B cell (primary cell): ENCODE measurements around the gene ZNF132. TPM values are rescaled to one million over a fixed set of nuclear protein-coding genes. Genes with fewer than 3 reads are reported as not detected.

Experiments
- ATAC-seq: fragments of 200-7000 bp; cut with Tn5 transposase; one replicate; pipeline ENCODE4 v1.10.0; 2021; ENCODE audit warnings: low read depth, mild to moderate bottlenecking, moderate number of reproducible peaks, moderate library complexity
- CTCF ChIA-PET: fragments of 350-600 bp; sonication (Branson Sonifier 250); formaldehyde crosslinking; loops from one replicate; lab custom pipeline; 2021; ENCODE audit warnings: antibody characterized with exemption, inconsistent platforms; lab: Charles Lee
- POLR2A ChIA-PET: fragments of 350-600 bp; sonication (Branson Sonifier 250); formaldehyde crosslinking; loops from one replicate; lab custom pipeline; 2021; ENCODE audit warnings: antibody characterized with exemption; lab: Charles Lee
- DNase-seq: peaks from one replicate; pipeline ENCODE4 v3.0.0; 2013
- H2AFZ ChIP-seq: 2 replicates; pipeline ENCODE4 v1.6.1; 2012; ENCODE audit warnings: mild to moderate bottlenecking, low read depth, low read length; ENCODE audit not compliant: insufficient read depth, poor library complexity, severe bottlenecking
- H3K27ac ChIP-seq, 2 donors: 1 replicate in 1 of 2; 2 replicates in 1 of 2; pipeline ENCODE4 v1.5.1; 2012 to 2013; ENCODE audit warnings: low read length in 2 of 2, mild to moderate bottlenecking in 2 of 2, moderate library complexity in 1 of 2
- H3K27me3 ChIP-seq, 4 experiments: fragments of 200-600 bp in 1 of 4; sonication (generic) in 1 of 4; replicated peaks in 1 of 4; 1 replicate in 2 of 4; 2 replicates in 2 of 4; pipeline versions ENCODE4 v1.6.1 to v1.7.0; 2013 to 2016; ENCODE audit warnings: low read length in 3 of 4, mild to moderate bottlenecking in 2 of 4, mixed read lengths in 1 of 4, moderate library complexity in 1 of 4; ENCODE audit not compliant: insufficient read depth in 4 of 4, control insufficient read depth in 3 of 4; ENCODE audit errors: control extremely low read depth in 1 of 4
- H3K36me3 ChIP-seq, 2 experiments: replicated peaks in 1 of 2; 1 replicate in 1 of 2; 2 replicates in 1 of 2; pipeline versions ENCODE4 v1.6.1 to v1.7.1; 2013; ENCODE audit warnings: low read length in 1 of 2; ENCODE audit not compliant: insufficient read depth in 2 of 2, control insufficient read depth in 1 of 2; ENCODE audit errors: control extremely low read depth in 1 of 2, extremely low read depth in 1 of 2
- H3K4me1 ChIP-seq, 2 donors: fragments of 200-600 bp in 1 of 2; sonication (generic) in 1 of 2; 1 replicate in 1 of 2; 2 replicates in 1 of 2; pipeline versions ENCODE4 v1.5.1 to v1.6.1; 2013 to 2017; ENCODE audit warnings: low read length in 2 of 2; ENCODE audit not compliant: control insufficient read depth in 2 of 2, insufficient read depth in 2 of 2
- H3K4me2 ChIP-seq: replicated peaks from 2 replicates; pipeline ENCODE3; 2012; ENCODE audit warnings: mild to moderate bottlenecking, low read depth, low read length; ENCODE audit not compliant: poor library complexity, severe bottlenecking
- H3K4me3 ChIP-seq, 5 experiments: fragments of 200-600 bp in 1 of 5; sonication (generic) in 1 of 5; 1 replicate in 3 of 5; 2 replicates in 2 of 5; pipeline versions ENCODE4 v1.5.1 to v1.7.0; 2011 to 2016; ENCODE audit warnings: low read length in 4 of 5, mild to moderate bottlenecking in 4 of 5, low read depth in 2 of 5, control low read depth in 1 of 5, moderate library complexity in 1 of 5; ENCODE audit not compliant: insufficient read depth in 1 of 5; ENCODE audit errors: control extremely low read depth in 1 of 5, extremely low read depth in 1 of 5
- H3K79me2 ChIP-seq: fragments of 200-600 bp; sonication (generic); one replicate; pipeline ENCODE4 v1.6.0; 2016; ENCODE audit warnings: low read length; ENCODE audit not compliant: control insufficient read depth, insufficient read depth
- H3K9ac ChIP-seq: fragments of 200-600 bp; sonication (generic); 2 replicates; pipeline ENCODE4 v1.6.1; 2017; ENCODE audit warnings: mild to moderate bottlenecking, low read length, moderate library complexity
- H3K9me3 ChIP-seq, 3 donors: one replicate each; pipeline versions ENCODE4 v1.6.1 to v1.7.1; 2013; ENCODE audit warnings: low read length in 2 of 3; ENCODE audit not compliant: control insufficient read depth in 2 of 3, insufficient read depth in 1 of 3; ENCODE audit errors: control extremely low read depth in 1 of 3
- H4K20me1 ChIP-seq: 2 replicates; pipeline ENCODE4 v1.6.0; 2012; ENCODE audit warnings: mild to moderate bottlenecking, low read length; ENCODE audit not compliant: insufficient read depth, control insufficient read depth, poor library complexity, severe bottlenecking
- H3K27ac Mint-ChIP-seq: one replicate; pipeline ENCODE4 v1.8.0; 2021; ENCODE audit warnings: mixed read lengths
- H3K27me3 Mint-ChIP-seq: one replicate; pipeline ENCODE4 v1.8.0; 2021; ENCODE audit warnings: mixed read lengths
- H3K4me1 Mint-ChIP-seq: one replicate; pipeline ENCODE4 v1.8.0; 2021; ENCODE audit warnings: mixed read lengths
- H3K4me3 Mint-ChIP-seq: one replicate; pipeline ENCODE4 v1.8.0; 2021; ENCODE audit warnings: mixed read lengths
- H3K9me3 Mint-ChIP-seq: one replicate; pipeline ENCODE4 v1.8.0; 2022; ENCODE audit warnings: mixed read lengths; ENCODE audit not compliant: insufficient read depth
- EZH2 ChIP-seq: IDR thresholded peaks from 2 replicates; pipeline ENCODE4 v1.6.1; 2012; ENCODE audit warnings: borderline replicate concordance, low read depth, mild to moderate bottlenecking, moderate library complexity, low read length; ENCODE audit not compliant: insufficient read depth, poor library complexity, severe bottlenecking
- WGBS: methylation state at CpG from one replicate; pipeline ENCODE4 v1.1.5; 2013; ENCODE audit warnings: missing lambda C conversion rate; ENCODE audit not compliant: insufficient coverage; 5-methylcytosine and 5-hydroxymethylcytosine counted together
- intact Hi-C: fragments of 100-400 bp; cut with micrococcal nuclease; formaldehyde crosslinking; loops from one replicate; pipeline ENCODE4 v1.10.0; 2022
- polyA plus RNA-seq: library from polyadenylated mRNA; depleted of rRNA; stranded (reverse); fragments of >200 nt; gene quantifications from 2 replicates; pipeline ENCODE4 v1.2.3, GENCODE V29; 2012
- total RNA-seq, 2 donors: library from RNA; stranded (reverse); fragments of 120-200 nt in 1 of 2; gene quantifications; 1 replicate in 1 of 2; 2 replicates in 1 of 2; pipeline versions ENCODE4 v1.2.3 to v1.2.4, GENCODE V29; 2013 to 2022
- TF ChIP-seq, protein P1 (sequence below): fragments of 200-600 bp; IDR thresholded peaks from one replicate; pipeline ENCODE4 v1.8.0; 2022; ENCODE audit warnings: antibody characterized with exemption, mild to moderate bottlenecking

The ZNF132 gene
- total and polyA plus RNA-seq, 2 donors (not counting 1 experiment from before 2014, with no cell fraction given) = 1.6 to 14.7 TPM

GRCh38 chr19:58479736-58480480, 40.0 kb upstream of the ZNF132 start:
- Histone ChIP-seq H3K27ac (no peak overlapping the region), H3K9me3 (no peaks in the 10 kb centered on the region), H3K9ac (no peak overlapping the region), H3K4me1 (peaks cover 12 to 16% of the 10 kb centered on the region in 2 donors), H3K79me2 (no peaks in the 10 kb centered on the region), H3K36me3 (peaks cover 0 to 2% of the 10 kb centered on the region in 2 experiments), H3K4me2 (no peak overlapping the region), H2AFZ (no peak overlapping the region), H4K20me1 (no peaks in the 10 kb centered on the region), H3K27me3 (no peaks in the 10 kb centered on the region), H3K4me3 (no peak overlapping the region)
- Mint-ChIP-seq H3K4me3 (no peak overlapping the region), H3K4me1 (peaks cover 18% of the 10 kb centered on the region), H3K9me3 (no peaks in the 10 kb centered on the region), H3K27ac (no peak overlapping the region), H3K27me3 (no peaks in the 10 kb centered on the region)
- ChIA-PET POLR2A (no interaction called here), CTCF (no interaction called here)
- ATAC-seq (no peak), DNase-seq (no peak)
- 91% methylated on average over 24 of the region's 28 CpGs for WGBS
- intact Hi-C loops = loop anchor here (5.0 kb wide), 1 partner anchor 118 kb away; the partner anchor contains the start of gene ZNF497
- TF ChIP-seq, protein P1, sequence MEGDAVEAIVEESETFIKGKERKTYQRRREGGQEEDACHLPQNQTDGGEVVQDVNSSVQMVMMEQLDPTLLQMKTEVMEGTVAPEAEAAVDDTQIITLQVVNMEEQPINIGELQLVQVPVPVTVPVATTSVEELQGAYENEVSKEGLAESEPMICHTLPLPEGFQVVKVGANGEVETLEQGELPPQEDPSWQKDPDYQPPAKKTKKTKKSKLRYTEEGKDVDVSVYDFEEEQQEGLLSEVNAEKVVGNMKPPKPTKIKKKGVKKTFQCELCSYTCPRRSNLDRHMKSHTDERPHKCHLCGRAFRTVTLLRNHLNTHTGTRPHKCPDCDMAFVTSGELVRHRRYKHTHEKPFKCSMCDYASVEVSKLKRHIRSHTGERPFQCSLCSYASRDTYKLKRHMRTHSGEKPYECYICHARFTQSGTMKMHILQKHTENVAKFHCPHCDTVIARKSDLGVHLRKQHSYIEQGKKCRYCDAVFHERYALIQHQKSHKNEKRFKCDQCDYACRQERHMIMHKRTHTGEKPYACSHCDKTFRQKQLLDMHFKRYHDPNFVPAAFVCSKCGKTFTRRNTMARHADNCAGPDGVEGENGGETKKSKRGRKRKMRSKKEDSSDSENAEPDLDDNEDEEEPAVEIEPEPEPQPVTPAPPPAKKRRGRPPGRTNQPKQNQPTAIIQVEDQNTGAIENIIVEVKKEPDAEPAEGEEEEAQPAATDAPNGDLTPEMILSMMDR = no peak
- TF ChIP-seq EZH2 = no peak

DNA sequence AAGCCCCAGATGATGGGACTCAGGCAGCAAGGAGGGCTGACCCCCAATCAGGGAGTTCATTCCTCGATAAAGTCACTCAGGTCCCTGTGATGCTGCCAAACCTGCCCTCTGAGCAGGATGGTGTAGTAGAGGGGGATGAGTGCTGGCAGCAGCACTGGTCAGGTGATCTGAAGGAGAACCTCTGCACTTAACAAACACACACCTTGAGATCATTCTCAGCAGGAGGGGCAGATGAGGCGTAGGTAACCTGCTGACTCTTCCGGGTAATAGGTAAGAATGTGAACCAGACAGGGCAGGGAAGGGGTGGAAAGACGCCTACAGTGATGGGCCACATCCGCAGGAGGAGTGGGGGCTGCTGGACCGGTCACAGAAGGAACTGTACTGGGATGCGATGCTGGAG, 39.4 kb upstream of the ZNF132 start:
- CTCF ChIA-PET = no interaction called here
- Histone ChIP-seq H3K4me1 (peaks cover 14 to 18% of the 10 kb centered on the region in 2 donors), H4K20me1 (no peaks in the 10 kb centered on the region), H3K4me3 (no peak overlapping the region), H3K36me3 (peaks cover 0 to 2% of the 10 kb centered on the region in 2 experiments), H3K27ac (no peak overlapping the region), H3K4me2 (no peak overlapping the region), H3K27me3 (no peaks in the 10 kb centered on the region), H3K79me2 (no peaks in the 10 kb centered on the region), H3K9me3 (no peaks in the 10 kb centered on the region), H3K9ac (no peak overlapping the region), H2AFZ (no peak overlapping the region)
- WGBS = 90% methylated on average over 2 of the region's 7 CpGs
- Mint-ChIP-seq H3K27ac (no peak overlapping the region), H3K27me3 (no peaks in the 10 kb centered on the region), H3K9me3 (no peaks in the 10 kb centered on the region), H3K4me3 (no peak overlapping the region), H3K4me1 (peaks cover 20% of the 10 kb centered on the region)
- intact Hi-C loops = loop anchor here (5.0 kb wide), 1 partner anchor 117 kb away; the partner anchor contains the start of gene ZNF497
- DNase-seq (no peak), ATAC-seq (no peak)
- POLR2A ChIA-PET = no interaction called here
- TF ChIP-seq, protein P1 = no peak
